Measurements from ENCODE around the gene GNAO1.

Gene GNAO1

DNA sequence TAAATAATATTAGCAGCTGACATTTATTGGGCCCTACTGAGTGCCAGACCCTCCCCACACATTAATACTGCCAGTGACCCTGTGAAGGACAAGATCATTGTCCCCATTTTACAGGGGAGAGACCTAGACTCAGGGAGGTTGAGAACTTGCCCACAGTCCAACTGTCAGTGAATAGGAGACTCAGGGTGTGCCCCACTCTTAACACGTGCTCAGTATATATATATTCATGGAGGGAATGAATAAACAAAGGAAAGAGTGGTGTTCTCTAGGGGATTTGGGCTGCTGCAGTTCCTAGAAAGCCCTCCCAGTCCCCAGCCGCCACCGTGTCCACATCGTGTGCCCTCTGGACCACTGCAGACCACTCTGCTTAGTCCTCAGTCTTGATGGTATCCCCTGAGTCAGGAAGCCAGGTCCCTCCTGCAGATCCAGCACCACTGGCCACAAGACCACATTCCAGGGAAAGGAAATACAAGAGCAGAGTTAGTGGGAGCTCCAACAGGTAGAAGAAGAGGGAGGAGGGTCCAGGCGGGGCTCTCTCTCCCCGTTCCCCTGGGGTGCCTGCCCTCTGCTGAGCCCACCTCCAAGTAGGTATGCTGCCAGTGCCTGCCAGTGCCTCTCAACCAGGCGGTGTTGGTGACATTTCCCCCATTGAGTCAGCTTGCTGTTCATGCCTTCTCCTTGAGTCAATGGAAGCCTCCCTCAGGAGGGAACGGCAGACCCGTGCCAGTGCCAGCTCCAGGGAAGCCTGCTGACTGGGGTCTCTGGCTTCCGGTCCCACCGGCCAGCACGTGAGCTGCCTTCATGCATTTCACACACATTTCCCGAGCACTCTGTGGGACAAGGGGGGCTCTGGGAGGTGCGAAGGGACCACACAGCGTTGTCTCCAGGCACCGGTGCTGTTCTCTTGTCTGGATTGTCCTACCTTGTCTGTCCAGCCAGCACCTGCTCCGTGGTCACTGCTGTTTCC, 75.6 kb downstream of the GNAO1 start:
- DNase-seq = no peak

DNA sequence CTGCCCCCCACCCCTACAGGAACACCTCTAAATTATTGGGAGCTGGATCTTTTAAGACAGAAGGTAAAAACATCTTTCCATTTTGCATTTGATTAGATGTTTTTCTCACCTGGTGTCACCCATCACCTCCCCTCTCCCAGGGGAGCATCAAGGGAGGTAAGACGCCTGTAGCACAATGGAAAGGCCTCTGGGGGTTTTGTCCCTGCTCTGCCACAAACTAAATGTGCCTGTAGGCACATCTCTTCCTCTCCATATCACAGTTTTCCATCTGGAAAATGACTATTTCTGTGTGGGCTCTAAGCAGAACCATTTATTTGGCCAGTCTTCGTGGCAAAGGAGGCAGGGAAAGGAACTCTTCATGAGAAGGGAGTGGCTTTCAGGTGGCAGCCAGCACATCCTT, 76.6 kb downstream of the GNAO1 start:
- no peak for DNase-seq

DNA sequence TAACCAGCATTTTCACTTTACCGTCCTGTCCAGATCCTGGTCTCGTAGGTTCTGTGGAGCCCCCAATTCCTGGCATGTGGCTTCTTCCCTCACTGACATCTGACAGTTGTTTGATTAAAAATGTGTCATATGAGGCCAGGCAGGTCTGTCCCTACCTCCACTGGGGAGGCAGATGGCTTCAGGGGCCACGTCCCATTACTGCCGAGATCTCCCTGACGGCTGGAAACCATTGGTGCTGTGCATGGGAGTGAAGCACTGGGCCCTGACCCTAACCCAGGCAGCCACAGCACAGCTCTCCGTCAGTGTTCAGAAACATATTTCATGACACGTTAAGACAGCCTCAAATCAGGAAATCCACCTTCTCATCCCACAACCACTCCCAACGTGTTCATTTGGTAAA, 77.5 kb downstream of the GNAO1 start:
- DNase-seq = no peak

DNA sequence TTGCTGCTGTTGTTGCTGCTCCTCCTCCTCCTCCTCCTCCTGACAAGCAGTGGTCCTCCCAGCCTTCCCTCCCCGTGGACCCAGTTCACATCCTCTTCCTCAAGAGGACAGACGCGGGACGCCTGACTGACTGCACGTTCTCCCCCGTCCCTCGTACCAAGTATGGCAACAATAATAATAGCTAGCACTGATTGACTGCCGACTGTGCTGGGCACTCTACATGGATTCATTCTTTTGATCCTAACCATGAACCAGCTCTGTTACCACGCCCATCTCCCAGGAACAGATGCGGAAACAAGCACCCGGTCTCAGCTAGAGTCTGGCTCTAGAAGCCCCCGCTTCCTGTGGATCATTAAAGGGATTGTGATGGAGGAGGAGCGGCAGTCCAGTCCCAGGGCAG, 78.0 kb downstream of the GNAO1 start:
- DNase-seq = no peak

DNA sequence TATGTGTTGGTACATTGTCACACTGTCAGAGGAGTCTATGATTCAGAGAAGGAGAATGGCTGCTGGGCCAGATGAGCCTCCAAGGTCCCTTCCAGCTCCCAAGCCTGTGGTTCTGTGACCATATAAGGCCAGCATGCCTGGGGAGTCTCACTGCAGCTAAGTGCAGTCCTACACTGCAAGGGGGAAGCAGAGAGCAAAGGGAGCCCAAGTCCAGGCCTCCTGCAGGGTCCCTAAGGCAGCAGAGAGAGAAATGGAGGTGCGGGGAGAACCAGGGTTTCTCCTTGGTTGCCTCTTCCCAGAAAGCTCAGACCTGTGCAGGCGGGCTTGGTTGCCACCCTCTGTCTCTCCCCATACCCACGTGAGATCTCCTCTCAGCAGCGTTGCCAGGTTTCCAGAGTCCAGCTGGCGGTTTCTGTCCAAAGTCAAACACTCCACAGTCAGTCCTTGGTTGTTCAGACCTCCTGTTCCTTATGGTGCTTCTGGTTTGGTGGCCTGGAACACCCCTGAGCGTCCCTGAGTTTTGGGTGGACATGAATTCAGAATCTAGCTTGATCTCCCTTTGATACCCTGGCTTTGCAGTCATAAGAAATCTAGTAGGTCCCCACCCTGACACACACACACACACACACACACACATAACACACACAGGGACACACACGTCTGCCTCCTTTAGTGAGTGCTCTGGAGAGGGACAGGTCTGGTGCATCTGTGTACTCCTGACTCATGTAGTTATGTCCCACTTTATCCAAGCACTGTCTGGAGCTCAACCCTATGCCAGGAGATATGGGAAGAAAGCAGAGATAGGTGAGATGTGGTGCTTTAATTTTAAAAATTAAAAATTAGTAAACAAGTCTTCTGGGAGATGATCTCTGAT, 78.8 kb downstream of the GNAO1 start:
- DNase-seq = peak; percentile 93

DNA sequence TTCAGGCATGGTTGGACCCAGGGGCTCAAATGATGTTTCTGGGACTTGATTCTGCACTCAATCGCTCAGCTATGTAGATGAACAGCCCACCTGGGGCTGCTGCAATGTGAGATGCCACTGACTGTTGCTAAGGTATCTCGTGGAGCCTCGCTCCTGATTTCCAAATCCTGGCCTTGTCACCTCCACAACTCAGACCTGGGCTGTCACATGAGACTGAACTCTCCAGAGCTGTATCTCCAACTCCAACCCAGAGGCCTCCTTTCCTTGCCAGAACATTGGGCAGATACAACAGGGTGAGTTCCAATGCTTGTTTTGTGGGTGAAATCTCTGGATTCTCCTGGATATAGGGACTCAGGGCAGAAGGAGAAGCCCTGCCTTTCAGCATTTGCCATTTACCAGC, 79.5 kb downstream of the GNAO1 start:
- DNase-seq = no peak

DNA sequence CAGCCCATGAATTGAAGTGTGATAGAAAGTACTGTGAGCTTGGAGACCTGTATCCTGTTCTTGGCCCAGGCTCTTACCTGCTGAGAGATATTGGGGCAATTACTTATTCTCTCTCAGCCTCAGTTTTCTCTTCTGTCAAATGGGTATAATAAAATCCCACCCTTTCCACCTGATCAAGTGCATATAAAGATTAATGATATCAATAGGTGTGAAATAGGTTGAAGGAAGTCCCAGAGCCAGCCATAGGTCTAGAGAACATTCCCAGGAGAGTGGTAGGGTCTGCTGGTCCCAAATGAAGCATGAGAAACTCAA, 81.2 kb downstream of the GNAO1 start:
- DNase-seq = no peak

GRCh38 chr16:56273615-56274014, 82.3 kb downstream of the GNAO1 start:
- no peak for DNase-seq

DNA sequence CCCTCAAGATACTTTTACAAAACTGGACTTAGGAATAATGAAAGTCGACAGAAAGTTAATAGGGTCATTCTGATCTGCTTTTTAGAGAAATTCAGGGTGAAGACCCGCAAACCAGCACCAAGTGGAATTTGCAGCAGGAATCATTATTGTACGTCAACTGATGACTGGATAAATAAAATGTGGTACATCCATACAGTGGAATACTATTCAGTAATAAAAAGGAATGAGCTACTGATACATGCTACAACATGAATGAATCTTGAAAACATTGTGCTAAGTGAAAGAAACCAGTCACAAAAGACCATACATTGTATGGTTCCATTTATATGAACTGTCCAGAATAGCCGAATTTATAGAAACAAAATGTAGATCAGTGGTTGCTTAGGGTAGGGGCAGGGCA, 83.1 kb downstream of the GNAO1 start:
- DNase-seq = no peak

GRCh38 chr16:56275076-56275475, 83.8 kb downstream of the GNAO1 start:
- DNase-seq = peak; percentile 33

DNA sequence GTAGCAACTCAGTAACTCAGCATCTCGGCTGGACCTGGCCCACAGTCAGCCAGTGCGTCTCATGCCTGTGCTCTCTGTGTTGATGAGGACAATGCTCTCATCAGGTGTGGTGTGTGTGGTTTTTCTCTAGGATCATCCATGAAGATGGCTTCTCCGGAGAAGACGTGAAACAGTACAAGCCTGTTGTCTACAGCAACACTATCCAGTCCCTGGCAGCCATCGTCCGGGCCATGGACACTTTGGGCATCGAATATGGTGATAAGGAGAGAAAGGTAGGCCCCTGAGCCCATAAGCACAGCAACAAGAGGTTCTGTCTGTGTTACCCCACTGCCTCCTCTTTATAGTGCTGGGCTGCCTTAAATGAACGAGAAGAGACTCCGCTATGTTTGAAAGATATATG, 84.5 kb downstream of the GNAO1 start:
- no peak for DNase-seq

GRCh38 chr16:56277075-56277474, 85.8 kb downstream of the GNAO1 start:
- no peak for DNase-seq

DNA sequence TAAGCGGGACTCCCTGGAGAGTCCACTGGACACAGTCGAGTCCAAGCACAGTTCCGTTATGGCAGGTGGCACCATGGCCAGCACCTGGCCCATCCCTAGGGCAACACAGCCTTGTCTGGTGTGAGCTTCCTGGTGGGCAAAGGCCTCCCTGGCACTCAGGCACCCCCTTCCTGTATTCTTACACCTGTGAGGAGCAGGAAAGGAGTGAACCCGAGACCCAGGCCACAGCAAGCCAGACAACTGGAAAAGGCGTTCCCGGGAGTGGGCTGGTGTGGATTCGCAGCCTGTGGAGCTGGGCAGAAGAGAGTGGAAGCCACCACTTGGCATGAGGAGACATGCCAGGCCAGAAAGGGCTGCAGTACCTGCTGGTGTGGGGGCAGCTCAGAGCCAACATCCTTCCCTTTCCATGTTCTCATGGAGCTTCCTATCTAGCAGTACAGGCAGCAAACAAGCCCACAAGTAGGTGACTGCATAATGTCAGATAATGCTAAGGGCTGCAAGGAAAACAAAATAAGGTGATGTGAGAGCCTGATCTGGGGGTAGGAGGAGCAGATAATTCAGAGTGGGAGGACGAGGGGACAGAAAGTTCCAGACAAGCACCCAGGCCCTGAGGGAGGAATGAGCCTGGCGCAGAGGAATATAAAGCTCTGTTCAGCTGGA, 87.0 kb downstream of the GNAO1 start:
- DNase-seq = no peak

- DNase-seq = no peak
Measured at GRCh38 chr16:56279132-56279531, 87.8 kb downstream of the GNAO1 start.

GRCh38 chr16:56279914-56280313, 88.6 kb downstream of the GNAO1 start:
- no peak for DNase-seq

GRCh38 chr16:56281249-56281805, 90.0 kb downstream of the GNAO1 start:
- peak; percentile 34 for DNase-seq

DNA sequence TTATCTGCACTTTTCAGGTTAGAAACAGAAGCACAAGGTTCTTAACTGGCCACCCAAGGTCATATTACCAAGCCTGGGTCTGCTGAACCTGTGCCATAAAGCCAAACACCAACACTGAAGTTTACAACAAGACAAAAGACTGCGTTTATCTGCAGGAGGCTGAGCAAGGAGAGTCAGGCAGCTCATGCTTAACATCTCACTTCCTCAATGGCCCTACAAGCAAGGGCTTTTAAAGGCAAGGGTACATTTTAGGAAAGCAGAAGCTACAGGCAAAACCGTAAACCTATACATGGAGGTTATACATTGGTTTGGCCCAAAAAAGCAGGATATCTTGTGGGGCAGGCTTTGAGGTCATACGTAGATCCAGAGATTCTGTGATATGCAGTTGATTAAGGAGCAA, 91.2 kb downstream of the GNAO1 start:
- DNase-seq = no peak

- no peak for DNase-seq
Measured at GRCh38 chr16:56284521-56284920, 93.2 kb downstream of the GNAO1 start.

DNA sequence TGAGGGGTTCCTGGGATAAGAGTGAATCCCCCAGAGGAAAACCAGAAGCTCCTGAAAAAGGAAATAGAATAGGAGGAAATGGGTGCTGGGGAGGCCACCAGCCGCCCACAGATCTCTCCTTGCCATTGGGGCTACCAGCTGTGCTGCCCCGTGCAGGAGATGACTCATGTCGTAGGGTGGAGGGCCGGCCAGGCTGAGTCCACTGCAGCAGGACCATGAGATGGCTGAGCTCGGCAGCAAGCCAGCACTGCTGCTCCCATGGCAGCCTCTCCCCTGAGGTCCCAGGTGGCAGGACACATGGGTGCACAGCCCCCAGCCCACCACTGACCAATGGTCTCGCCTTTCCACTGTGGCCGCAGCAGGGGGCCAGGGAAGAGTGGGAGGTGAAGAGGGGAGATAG, 95.5 kb downstream of the GNAO1 start:
- DNase-seq = peak; percentile 63

DNA sequence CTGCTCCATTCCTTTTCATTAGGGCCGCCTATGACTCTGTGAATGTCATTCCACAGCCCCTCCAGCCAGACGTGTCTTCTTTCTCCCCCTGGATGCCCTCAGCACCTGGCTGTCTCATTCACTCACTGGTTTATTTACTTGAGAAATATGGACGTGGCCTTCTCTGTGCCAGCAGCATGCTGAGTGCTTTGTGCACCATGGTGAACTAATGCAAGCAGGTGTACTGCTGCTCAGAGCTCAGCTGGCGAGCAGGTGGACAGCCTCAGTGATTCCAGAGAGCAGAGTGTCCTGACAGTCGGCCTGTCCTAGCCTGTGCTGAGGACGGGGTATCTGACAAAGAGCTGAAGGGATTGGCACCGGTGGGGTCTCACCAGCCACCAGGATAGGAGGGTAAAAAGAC, 96.7 kb downstream of the GNAO1 start:
- DNase-seq = no peak

- DNase-seq = no peak
Measured at GRCh38 chr16:56289416-56289815, 98.1 kb downstream of the GNAO1 start.

DNA sequence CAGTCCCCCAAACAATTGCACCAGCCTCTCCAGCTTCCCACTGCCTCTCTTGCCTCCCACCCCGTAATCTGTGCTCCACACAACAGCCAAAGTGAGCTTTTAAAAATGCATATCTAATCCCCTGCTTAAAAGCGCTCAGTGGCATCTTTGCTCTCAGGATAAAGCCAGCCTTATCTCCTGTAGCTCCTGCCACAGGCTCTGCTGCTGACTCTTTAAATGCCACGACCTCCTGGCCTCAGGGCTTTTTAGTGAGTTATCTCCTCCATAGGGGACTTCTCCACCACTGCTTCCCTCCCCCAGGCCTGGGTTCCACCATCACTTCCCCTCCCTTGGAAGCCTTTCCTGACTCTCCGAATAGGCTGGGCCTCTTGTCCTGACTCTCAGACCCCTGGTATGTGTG, 98.6 kb downstream of the GNAO1 start:
- DNase-seq = no peak

DNA sequence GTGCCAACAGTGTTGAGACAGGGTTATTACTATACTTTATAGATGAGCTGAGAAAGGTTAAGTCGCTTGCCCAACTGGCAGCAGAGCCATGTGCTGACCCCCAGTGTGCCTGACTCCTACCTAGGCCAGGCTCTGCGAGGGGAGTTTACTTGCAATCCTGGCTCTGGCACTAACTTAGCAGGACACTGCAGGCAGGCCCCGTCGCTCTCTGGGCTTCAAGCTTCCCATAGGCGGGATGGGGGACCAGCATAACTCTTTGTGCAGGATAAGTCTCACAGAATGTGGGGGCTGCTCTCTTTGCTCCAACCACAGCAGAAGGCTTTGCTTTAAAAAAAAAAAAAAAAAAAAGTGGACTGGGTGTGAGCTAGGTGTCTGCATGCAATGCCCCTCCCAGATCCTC, 102.7 kb downstream of the GNAO1 start:
- DNase-seq = no peak
